ENCODE data around the gene TSR3.

The TSR3 gene

DNA sequence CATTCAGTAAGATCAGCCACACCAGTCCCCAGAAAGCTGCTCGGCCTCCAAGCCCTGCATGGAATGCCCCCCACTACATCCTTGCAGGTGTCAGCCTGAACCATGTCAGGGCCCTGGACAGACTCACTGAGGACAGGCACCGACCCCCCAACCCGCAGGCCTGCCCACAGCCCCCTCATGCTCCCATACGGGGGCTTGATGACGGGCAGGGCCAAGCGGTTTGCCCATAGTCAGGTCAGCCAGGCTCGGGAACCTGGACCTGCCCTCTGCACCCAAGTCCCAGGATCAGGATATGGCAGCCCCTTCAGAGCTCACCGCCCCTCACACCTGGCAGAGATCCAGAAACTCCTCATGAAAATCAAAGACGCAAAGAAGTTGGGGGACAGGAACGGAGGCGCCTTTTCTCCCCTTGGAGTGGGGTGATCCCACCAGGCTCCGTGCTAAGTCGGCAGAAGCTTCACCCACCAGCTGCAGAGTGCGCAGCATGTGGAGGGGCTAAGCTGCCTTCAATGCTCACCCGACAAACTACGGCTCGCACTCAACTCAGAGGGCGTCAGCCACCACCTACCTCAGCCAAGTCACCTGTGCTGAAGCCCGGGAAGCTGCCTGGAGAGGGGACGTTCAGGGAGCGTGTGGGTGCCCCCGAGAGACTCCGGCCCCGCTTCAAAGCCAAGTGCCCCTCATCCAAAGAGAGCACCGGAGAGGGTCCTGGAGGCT lies 26.6 kb upstream of the TSR3 start:
- intact Hi-C loops (cut with DNase I): no loop called here
- no peak for DNase-seq

DNA sequence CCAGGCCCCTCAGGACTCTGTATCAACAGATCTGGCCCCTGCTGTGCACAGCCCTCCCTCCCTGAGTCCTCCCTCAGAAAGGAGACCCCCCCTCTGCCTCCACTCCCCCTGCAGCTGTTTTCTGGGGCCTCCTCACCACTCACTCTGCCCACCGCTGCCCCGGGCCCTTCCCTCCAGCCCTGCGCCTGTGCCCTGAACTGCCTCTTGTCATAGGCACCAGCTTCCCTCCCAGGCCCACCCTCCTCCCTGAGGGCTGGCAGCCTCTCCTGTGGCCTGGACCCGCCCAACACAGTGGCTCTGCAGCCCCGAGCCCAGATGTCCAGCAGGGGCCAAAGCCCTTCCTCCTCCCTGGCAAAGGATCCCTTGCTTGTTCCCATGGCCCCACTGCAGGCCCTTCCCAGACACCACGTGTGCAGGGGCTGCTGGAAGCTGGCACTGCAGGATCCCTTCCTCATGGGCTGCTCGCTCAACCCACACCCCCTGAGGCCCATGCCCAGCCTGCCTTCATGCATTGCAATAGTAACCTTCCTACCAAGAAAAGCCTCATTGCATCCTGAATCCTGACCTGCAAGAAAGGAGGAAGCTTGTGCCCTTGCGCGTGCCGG lies 25.8 kb upstream of the TSR3 start:
- intact Hi-C loops (cut with DNase I): no loop called here
- peak in 5 of 10 donors; percentile 35 to 64 (median 43) for DNase-seq

DNA sequence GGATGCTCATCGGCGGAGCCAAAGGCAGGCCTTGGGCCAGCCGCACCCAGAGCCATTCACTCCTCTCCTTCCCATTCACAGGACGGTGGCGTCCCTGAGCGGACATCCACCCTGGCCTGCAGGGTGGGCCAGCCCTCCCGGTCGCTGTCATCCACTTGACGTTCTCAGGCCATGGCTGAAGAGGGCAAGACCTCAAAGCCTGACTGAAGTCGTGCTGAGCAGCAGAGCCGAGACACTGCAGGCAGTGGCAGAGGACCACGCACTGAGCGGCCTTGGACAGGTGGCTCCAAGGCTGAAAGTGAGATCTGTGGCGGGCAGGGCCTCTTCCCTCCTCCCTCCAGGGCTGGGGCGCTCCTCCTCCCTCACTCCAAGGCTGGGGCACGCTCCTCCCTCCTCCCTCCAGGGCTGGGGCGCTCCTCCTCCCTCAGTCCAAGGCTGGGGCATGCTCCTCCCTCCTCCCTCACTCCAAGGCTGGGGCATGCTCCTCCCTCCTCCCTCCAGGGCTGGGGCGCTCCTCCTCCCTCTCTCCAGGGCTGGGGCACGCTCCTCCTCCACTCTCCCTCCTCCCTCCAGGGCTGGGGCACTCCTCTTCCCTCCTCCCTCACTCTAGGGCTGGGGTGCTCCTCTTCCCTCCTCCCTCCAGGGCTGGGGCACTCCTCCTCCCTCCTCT lies 24.2 kb upstream of the TSR3 start:
- intact Hi-C loops (cut with DNase I): no loop called here

DNA sequence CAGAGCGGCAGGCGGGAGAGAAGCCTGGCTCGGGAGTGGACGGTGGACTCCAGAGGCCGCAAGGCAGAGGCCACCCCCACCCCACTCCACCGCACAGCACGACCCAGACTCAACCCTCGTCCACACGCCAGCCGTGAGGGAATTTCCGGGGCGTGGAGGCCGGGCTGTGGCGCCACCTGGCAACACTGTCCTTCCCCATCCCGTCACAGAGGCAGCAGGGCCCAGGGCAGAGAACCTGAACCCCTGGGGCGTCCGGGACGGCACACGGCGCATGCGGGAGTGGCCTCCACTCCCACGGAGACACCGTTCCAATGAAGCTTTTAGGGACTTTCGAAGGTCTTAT lies 23.6 kb upstream of the TSR3 start:
- intact Hi-C loops (cut with DNase I): no loop called here
- no peak for DNase-seq

More for the DNA sequence above, 24.2 kb upstream of the TSR3 start:
- no peak for DNase-seq

DNA sequence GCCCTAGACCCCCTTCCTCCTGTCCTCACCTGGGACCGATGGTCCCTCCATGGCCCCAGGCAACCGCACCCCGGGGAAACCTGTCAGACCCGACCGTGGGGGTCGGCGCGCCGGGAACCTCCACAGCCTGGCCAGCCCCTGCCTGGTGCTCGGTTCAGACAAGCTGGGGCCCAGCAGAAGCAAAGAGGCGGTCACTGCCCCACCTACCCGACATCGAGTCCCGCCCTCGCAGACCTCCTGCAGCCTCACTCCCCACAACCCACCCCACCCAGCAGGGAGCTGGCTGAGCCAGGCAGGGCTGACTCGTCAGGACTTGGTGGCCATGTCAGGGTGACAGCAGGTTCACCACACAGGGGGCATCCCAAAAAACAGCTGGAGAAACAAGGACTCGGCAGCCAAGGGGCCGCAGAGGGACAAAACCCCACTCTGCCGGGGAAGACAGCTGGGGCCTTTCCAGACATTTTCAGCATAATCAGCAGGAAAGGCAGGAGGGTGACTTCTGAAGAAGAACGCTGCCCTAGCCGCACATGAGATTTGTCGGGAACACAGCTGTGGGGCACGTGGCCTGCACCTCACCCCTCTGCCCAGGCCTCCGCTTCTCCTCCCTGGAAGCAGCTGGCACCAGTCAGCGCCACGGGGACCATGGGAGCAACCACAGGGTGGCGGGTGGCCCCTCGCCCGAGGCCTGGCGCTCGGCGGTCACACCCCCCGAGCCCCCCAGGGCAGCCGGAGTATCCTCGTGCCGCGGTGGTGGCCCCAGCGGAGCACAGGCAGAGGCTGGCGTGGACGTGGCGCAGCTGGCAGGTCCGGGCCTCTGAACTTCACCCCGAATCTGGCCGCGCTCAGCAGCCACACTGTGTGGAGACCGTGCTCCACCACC lies 23.0 kb upstream of the TSR3 start:
- intact Hi-C loops (cut with DNase I): no loop called here
- DNase-seq: no peak

DNA sequence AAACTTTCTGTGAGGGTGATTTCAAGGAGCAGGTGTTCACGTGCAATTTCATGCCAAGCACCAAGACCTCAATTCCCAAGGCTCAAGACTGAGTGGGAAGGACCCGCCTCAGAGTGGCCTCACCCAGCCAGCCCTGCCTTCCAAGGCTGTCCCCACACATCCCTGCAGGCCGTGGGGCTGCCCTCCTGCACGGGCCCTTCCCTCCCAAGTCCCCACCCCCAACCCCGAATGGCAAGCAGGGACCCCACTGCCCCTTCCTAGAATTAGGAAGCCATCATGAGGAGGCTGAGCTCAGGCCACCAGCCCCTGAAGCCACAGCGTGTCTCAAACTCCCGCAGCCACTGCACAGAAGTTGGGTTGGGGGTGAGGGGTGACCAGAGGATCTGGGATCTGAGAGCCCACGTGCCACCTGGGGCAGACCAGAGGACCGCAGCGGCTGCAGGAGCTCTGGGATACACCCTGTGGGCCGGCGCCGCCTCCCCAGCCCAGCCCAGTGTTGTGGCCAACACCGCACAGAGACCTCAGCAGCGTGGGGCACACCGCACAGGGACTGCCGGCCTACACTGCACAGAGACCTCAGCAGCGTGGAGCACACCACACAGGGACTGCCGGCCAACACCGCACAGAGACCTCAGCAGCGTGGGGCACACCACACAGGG lies 20.7 kb upstream of the TSR3 start:
- intact Hi-C loops (cut with DNase I): no loop called here
- no peak for DNase-seq

DNA sequence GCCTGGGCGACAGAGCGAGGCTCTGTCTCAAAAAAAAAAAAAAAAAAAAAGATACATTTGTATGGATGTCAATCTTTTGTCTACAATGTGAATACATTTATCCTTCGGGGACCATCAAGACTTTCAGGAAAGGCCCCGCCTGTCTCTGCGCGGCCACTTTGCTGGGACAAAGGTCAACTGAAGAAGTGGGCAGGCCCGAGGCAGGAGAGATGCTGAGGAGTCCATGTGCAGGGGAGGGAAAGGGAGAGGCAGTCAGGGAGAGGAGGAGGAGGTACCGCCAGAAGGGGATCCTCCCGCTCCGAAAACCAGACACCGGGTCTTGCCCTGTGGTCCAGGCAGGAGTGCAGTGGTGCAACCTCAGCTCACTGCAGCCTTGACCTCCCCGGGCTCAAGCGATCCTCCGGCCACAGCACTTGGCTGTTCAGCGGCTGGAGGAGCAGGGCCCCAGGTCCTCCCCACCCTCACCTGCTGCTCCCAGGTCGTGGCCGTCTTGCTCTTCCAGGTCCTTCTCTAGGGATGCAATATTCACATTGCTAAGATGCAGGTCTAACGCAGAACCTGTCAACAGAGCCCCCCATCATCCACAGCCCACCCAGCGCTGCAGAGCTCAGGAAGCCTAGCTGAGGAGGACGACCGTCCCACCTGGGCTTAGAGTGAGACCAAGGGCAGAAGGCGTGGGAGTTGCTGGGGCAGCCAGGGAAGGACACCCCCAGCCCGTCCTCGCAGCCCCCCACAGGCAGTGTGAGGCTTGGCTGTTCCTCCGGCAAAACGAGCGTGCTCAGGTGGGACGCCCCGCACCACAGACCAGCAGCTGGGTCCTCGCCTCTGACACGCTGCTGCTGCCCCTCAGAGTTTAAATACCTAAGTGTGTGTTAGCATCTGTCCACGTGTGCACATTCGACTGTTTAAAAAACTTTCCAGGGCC lies 19.6 kb upstream of the TSR3 start:
- DNase-seq: no peak
- intact Hi-C loops (cut with DNase I): no loop called here

DNA sequence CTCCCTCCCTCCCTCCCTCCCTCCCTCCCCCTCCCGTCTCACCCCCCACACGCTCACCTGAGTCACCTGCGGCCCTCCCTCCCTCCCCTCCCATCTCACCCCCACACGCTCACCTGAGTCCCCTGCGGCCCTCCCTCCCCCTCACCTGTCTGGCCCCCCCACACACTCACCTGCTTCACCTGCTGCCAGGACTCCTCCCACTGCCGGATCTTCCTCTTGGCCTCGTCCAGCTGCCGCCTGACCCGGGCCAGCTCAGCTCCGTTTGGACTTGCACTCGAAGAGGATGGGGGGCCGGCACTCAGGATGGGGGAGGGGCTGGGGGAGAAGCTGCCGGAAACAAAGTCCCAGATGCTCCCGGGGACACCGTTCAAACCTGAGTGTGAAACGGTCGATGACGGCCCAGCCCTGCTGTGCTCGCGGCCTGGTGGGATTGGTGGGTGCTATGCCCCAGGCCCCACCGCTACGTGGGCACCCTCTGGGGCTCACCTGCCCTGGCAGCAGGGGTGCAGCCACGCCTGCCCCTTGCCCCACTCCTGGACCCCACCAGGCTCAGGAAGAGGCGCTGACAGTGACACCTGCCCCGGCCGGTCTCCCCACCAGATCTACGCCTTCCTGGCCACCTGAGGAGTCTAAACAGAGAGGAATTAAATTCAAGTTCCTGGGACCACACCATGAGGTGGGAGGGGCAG lies 16.0 kb upstream of the TSR3 start:
- DNase-seq: peak in 1 of 10 donors; percentile 81
- intact Hi-C loops (cut with DNase I): no loop called here

DNA sequence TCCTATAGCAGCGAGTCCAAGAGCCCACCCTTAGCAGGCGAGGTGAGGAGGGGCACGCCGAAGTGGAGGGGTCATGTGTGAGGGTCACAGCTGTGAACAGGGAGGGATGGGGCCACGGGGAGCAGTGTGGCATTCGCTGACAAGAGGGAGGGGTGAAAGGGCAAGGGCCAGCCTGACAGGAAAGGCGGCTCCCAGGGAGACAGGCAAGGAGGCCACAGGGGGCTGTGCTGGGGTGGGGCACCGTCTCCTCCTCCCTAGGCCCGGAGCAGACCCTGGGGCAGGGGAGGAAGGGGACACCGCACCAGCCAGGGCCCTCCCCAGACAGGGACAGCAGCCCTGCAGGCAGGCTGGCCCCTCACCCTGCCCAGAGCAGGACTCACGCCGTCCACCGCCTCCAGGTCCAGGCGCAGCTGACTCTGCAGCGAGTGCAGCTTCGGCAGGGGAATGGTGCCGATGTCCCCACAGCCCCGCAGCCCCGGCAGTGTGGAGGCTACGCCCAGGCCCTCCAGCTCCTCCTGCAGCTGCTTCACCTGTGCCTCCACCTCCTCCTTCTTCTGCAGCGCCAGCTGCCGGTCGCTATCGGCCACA lies 15.1 kb upstream of the TSR3 start:
- intact Hi-C loops (cut with DNase I): no loop called here
- no peak for DNase-seq

DNA sequence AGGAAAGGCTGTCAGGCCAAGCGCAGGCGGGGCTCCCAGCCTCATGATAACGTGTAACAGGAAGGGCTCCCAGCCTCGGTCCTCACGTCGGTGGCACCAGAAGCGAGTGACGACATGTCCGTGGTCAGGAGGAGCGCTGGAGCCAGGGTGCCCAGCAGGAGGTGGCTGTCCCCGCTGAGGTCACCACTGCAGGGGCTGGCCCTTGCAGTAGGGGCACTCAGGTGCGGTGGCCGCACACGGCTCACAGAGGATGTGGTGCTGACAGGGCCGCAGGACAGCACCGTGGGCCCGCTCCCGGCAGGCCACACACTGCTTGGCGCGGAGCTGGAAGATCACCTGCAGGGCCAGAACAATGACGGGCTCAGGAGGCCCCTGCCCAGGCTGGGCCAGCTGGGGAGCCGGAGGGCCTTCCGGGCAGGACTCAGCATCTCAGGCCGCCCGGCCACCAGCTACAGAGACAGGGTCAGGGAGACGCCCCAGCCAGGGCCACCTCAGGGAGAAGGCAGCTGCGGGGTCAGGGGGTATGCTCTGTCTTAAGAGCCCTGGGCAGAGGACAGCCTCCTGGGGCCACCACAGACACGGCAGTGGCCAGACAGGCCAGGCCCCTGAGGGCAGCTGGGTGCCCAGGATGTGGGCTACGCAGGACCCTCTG lies 14.5 kb upstream of the TSR3 start:
- DNase-seq: no peak
- intact Hi-C loops (cut with DNase I): no loop called here

DNA sequence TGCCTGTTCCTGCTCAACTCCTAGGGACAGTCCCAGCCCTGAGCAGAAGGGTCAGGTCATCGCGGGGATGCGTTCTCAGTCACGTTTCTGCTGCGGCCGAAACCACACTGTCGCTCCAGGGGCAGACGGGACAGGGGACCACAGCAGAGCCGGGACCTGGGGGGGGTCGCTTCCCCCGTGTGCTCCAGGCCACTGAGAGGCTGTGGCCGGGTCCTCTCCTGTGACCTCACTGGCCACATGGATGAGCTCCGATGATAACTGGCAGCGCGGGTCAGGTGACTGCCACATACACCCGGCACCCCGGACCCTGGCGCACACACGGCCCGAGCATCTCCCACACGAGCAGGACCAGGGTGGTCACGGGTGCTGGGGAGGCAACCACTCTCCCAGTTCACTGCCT lies 12.8 kb upstream of the TSR3 start:
- DNase-seq: no peak

DNA sequence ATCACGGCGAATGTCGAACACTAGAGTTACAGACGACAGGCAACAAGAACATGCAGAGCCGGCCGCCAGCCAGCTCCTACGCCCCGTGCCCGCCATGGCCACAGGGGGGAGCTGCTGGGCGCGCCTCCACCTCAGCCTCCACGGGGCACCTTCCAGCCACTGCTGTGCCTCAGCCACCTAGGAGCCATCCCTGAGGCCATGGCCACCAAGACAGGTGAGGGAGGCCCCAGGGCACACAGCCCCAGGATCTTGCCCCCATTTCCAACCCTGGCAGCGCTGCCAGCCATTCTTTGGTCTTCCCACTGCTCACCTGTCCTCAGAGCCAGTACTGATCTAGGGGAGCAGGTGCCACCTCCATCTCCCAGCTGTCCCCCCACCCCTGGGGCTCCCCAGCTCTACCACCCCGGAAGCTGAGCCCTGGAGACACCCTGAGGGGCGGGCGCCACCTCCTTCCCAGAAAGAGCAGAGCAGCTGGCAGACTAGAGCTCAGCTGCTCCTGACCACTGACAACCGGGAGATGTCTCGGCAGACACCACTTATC lies 11.9 kb upstream of the TSR3 start:
- peak in 7 of 10 donors; percentile 42 to 93 (median 63) for DNase-seq
- intact Hi-C loops (cut with DNase I): no loop called here

More for the DNA sequence above, 12.8 kb upstream of the TSR3 start:
- intact Hi-C loops (cut with DNase I): no loop called here

DNA sequence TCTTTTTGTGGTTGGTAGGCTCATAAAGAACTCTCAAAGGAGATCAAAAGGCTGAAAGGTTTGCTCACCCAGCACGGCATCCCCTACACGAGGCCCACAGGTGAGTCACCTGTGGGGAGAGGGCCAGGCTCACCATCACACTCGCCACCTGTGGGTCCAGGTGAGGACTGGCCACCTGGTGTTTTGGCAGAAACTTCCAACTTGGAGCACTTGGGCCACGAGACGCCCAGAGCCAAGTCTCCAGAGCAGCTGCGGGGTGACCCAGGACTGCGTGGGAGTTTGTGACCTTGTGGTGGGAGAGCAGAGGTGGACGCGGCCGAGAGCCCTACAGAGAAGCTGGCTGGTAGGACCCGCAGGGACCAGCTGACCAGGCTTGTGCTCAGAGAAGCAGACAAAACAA lies 11.1 kb upstream of the TSR3 start:
- intact Hi-C loops (cut with DNase I): no loop called here
- DNase-seq: peak in 1 of 10 donors; percentile 70

DNA sequence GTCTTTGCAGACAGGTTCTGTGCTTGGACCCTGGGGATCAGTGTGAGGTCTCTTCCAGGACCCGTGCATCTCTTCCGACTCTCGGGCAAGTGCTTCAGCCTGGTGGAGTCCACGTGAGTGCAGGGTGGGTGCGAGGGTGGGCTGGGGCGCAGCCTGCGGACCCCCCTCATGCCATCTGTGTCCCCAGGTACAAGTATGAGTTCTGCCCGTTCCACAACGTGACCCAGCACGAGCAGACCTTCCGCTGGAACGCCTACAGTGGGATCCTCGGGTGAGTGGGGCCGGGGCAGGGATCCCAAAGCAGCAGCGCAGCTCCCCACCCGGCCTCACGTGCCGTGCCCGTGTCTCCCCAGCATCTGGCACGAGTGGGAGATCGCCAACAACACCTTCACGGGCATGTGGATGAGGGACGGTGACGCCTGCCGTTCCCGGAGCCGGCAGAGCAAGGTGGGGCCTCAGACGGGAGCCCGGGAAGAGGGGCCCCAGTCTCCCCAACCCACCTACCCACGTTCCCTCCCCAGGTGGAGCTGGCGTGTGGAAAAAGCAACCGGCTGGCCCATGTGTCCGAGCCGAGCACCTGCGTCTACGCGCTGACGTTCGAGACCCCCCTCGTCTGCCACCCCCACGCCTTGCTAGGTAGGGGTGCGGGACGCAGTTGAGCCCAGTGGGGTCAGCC lies 10.1 kb upstream of the TSR3 start:
- intact Hi-C loops (cut with DNase I): no loop called here

DNA sequence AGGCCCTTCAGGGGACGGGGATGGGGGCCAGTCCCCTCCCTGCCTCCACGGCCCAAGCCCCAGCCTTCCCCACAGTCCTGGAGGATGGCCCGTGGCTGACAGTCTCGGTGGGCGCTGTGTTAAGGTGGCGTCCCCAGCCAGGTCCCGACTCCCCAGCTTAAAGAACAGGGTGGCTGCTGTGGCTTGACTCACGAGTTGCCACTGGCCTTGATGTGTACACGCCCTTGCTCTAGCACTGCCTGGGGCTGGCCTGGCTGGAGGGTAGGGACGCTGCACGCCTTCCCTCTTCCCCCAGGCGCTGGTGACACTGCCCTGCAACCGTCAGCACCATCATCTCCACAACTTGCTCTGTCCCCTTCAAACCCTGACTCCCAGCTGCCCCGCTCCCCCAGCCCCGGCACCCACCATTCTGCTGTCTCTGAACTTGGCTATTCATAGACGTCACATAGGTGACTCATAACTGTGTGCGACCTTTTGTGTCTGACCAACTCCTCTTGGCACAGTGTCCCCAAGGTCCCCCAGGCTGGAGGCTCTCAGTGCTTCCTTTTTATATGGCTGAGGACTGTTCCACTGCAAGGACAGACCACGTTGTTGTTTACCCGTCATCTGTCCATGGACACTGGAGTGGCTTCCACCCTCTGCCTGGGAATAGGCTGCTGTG lies 6.4 kb upstream of the TSR3 start:
- intact Hi-C loops (cut with DNase I): no loop called here
- DNase-seq: peak in 1 of 10 donors; percentile 79

More for the DNA sequence above, 10.1 kb upstream of the TSR3 start:
- peak in 1 of 10 donors; percentile 83 for DNase-seq

DNA sequence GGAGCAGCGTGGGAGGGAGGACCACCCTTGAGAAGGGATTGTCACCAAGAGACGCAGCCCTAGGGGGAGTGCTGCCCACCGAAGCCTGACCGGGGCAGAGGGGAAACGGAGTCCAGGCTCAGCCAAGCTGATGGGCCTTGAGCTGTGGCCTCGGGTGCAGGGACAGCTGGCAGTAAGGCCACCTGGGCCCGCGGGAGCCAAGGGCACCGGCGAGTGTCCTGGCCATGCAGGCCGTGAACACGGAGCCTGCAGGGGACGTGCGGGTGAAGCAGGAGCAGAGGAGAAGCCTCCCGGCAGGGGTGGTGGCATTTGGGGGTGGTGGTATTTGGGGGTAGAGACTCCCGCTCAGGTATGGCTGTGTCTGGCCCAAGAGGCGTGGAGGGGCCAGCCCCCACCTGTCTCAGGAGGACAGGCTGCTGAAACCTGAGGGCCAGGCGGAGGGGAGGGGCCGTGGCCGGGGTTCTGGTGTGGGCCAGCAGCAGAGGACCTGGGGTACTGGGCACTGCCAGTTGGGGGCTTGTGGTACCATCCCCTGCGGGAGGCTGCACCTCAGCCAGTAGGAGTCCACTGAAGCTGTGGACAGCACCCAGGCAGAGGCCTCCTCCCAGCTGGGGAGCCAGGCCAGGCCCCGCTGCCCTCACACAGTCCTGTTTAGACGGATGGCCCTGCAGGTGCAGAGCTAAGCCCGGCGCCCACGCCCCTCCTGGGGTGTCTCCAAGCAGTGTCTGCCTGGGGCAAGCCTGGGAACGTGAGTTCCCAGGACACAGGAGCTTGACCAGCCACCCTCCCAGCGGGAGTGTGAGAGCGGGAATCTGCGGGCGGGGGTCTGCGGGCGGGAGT lies 4.6 kb upstream of the TSR3 start:
- no peak for DNase-seq
- intact Hi-C loops (cut with DNase I): no loop called here

Measured in posterior cingulate gyrus (tissue), 11 donors.